HG03135 (cell line): ENCODE measurements around the gene NAA40.

ENCODE experiments used
- ATAC-seq: cut with Tn5 transposase; IDR thresholded peaks from one replicate; pipeline ENCODE4 v1.9.1; 2021; ENCODE audit warnings: mild to moderate bottlenecking, moderate library complexity; ENCODE audit not compliant: unreplicated experiment

The NAA40 gene

DNA sequence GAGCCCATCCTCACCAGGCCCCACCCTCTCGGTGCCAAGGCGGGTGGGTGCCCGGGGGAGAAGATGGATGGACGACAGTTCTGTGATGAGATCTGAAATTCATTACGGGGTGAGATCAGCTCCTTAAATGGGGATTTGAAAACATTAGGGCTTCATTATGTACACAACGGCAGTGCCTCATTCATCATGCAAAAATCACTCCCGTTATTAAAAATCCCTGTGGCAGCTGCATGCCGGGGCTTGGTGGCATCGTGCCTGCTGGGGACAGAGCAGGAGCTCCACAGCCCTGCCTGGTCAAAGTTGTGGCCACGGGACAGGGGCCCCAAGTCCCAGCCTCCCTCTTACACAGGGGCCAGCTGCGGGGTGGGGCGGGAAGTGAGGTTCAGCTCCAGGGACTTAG is 67.6 kb downstream of the NAA40 start:
- ATAC-seq, result no peak
